Keratinocyte (primary cell): ENCODE measurements around the gene KLHL35. TPM values are rescaled to one million over a fixed set of nuclear protein-coding genes. Genes with fewer than 3 reads are reported as not detected.

ENCODE experiments used
- DNase-seq: peaks from one replicate; pipeline ENCODE4 v3.0.0-alpha.2; 2011; ENCODE audit warnings: low read depth, missing footprints, low spot score
- FAIRE-seq: peaks from 2 replicates; lab custom pipeline; 2011; peaks lifted over from hg19 to GRCh38; lab: Jason Lieb, UNC
- H2AFZ ChIP-seq: 2 replicates; pipeline ENCODE4 v1.6.0; 2012; ENCODE audit warnings: low read length, control low read depth, inconsistent platforms; ENCODE audit not compliant: control insufficient read depth
- H3K27ac ChIP-seq: 2 replicates; pipeline ENCODE4 v1.5.1; 2011; ENCODE audit warnings: low read length; ENCODE audit not compliant: control insufficient read depth, insufficient read depth
- H3K27me3 ChIP-seq: 3 replicates; pipeline ENCODE4 v1.6.0; 2011; ENCODE audit warnings: low read length; ENCODE audit not compliant: control insufficient read depth, insufficient read depth; ENCODE audit errors: extremely low read depth
- H3K36me3 ChIP-seq, 2 experiments: 2 replicates in 1 of 2; 3 replicates in 1 of 2; pipeline ENCODE4 v1.5.1; 2011; ENCODE audit warnings: low read length in 2 of 2, mild to moderate bottlenecking in 1 of 2; ENCODE audit not compliant: control insufficient read depth in 2 of 2, insufficient read depth in 2 of 2; ENCODE audit errors: extremely low read depth in 1 of 2
- H3K4me1 ChIP-seq: 3 replicates; pipeline ENCODE4 v1.5.1; 2011; ENCODE audit warnings: low read length; ENCODE audit not compliant: control insufficient read depth, insufficient read depth; ENCODE audit errors: extremely low read depth
- H3K4me2 ChIP-seq: 3 replicates; pipeline ENCODE4 v1.6.0; 2011; ENCODE audit warnings: low read depth, low read length; ENCODE audit not compliant: control insufficient read depth, insufficient read depth; ENCODE audit errors: extremely low read depth
- H3K4me3 ChIP-seq, 3 experiments: fragments of 200-600 bp in 1 of 3; sonication (generic) in 1 of 3; 2 replicates in 2 of 3; 3 replicates in 1 of 3; pipeline ENCODE4 v1.5.1; 2011 to 2016; ENCODE audit warnings: low read length in 3 of 3, mild to moderate bottlenecking in 3 of 3, control low read depth in 2 of 3, inconsistent platforms in 1 of 3, low read depth in 1 of 3, mixed read lengths in 1 of 3, mixed run types in 1 of 3, moderate library complexity in 1 of 3; ENCODE audit not compliant: control insufficient read depth in 2 of 3, insufficient read depth in 2 of 3; ENCODE audit errors: extremely low read depth in 1 of 3
- H3K79me2 ChIP-seq: 2 replicates; pipeline ENCODE4 v1.6.0; 2012; ENCODE audit warnings: low read length; ENCODE audit not compliant: control insufficient read depth, insufficient read depth
- H3K9ac ChIP-seq: 3 replicates; pipeline ENCODE4 v1.6.0; 2011; ENCODE audit warnings: low read length; ENCODE audit not compliant: control insufficient read depth, insufficient read depth; ENCODE audit errors: extremely low read depth
- H3K9me1 ChIP-seq: 3 replicates; pipeline ENCODE4 v1.6.0; 2011; ENCODE audit warnings: low read length; ENCODE audit not compliant: control insufficient read depth, insufficient read depth; ENCODE audit errors: extremely low read depth
- H3K9me3 ChIP-seq: 2 replicates; pipeline ENCODE4 v1.5.1; 2012; ENCODE audit warnings: low read depth, low read length; ENCODE audit not compliant: control insufficient read depth
- H4K20me1 ChIP-seq: 3 replicates; pipeline ENCODE4 v1.6.0; 2011; ENCODE audit warnings: low read length; ENCODE audit not compliant: control insufficient read depth, insufficient read depth; ENCODE audit errors: extremely low read depth
- EZH2 ChIP-seq: IDR thresholded peaks from one replicate; pipeline ENCODE4 v1.6.1; 2012; ENCODE audit warnings: inconsistent platforms, mild to moderate bottlenecking, low read length, moderate library complexity
- dilution Hi-C: fragments of 300-500 bp; cut with MboI; formaldehyde crosslinking; loops from one replicate; pipeline ENCODE4 v1.7.0; 2020; ENCODE audit warnings: low sequenced_read_pairs; ENCODE audit not compliant: extremely low pct_ligation_motif_present
- polyA plus RNA-seq, 5 experiments: library from polyadenylated mRNA; depleted of rRNA in 3 of 5; stranded (reverse) in 3 of 5; stranded (forward) in 1 of 5; unstranded in 1 of 5; fragments of >200 nt; gene quantifications; 1 replicate in 1 of 5; 2 replicates in 3 of 5; 3 replicates in 1 of 5; pipeline versions ENCODE4 v1.2.1 to v1.2.3, GENCODE V29; 2011 to 2012; ENCODE audit warnings: missing spikeins in 2 of 5, low read depth in 1 of 5, low replicate concordance in 1 of 5
- TF ChIP-seq, protein P1 (sequence below), 3 experiments: IDR thresholded peaks in 1 of 3; conservative IDR thresholded peaks in 1 of 3; optimal IDR thresholded peaks in 1 of 3; 2 replicates in 2 of 3; 3 replicates in 1 of 3; pipeline versions ENCODE3 to v1.5.1; 2011; ENCODE audit warnings: low read length in 3 of 3, mild to moderate bottlenecking in 3 of 3, moderate library complexity in 2 of 3, control low read depth in 1 of 3, inconsistent platforms in 1 of 3; ENCODE audit not compliant: insufficient read depth in 2 of 3; ENCODE audit errors: extremely low read depth in 1 of 3

KLHL35 gene
- polyA plus RNA-seq, 1 donor (not counting 4 experiments of a cell fraction or from before 2014, with no cell fraction given) = 0.58 TPM

DNA sequence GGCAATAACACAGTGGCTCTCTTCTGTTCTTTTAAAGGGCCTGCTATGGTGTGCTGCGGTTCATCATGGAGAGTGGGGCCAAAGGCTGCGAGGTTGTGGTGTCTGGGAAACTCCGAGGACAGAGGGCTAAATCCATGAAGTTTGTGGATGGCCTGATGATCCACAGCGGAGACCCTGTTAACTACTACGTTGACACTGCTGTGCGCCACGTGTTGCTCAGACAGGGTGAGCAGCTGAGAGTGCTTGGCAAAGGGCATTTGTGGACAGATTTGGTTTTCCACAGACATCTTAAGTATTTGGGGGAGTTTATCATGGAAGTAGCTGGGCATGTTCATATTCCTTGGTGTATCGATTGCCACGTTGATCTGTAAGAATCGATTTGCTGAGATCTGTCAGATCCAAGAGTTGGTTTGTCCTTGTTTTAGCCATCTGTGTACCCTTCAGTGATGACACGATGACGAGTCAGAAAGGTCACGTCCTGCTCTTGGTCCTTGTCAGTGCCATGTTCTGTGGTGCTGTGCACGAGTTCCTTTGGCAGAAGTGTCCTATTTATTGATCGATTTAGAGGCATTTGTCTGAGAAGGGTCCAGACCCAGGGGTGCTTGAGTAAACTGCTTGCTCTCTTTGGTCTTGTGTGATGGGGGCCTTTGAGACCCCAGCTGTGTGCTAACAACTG, 28.9 kb downstream of the KLHL35 start:
- H3K27me3 ChIP-seq = no peaks in the 10 kb centered on the region
- no peak overlapping the region for H3K27ac ChIP-seq
- FAIRE-seq (no peak), DNase-seq (no peak)
- no peak overlapping the region for H3K4me2 ChIP-seq
- dilution Hi-C loops = no loop called here
- no peak overlapping the region for H2AFZ ChIP-seq
- no peak overlapping the region for H3K4me3 ChIP-seq
- peaks cover 8% of the 10 kb centered on the region for H3K9me1 ChIP-seq
- H3K79me2 ChIP-seq = peaks cover 78% of the 10 kb centered on the region
- peaks cover 27% of the 10 kb centered on the region for H3K4me1 ChIP-seq
- no peaks in the 10 kb centered on the region for H3K9me3 ChIP-seq
- H3K9ac ChIP-seq = no peak overlapping the region
- peaks cover 59% of the 10 kb centered on the region for H4K20me1 ChIP-seq
- peaks cover 51 to 70% of the 10 kb centered on the region in 2 experiments for H3K36me3 ChIP-seq
- no peak for TF ChIP-seq EZH2
- TF ChIP-seq, protein P1, sequence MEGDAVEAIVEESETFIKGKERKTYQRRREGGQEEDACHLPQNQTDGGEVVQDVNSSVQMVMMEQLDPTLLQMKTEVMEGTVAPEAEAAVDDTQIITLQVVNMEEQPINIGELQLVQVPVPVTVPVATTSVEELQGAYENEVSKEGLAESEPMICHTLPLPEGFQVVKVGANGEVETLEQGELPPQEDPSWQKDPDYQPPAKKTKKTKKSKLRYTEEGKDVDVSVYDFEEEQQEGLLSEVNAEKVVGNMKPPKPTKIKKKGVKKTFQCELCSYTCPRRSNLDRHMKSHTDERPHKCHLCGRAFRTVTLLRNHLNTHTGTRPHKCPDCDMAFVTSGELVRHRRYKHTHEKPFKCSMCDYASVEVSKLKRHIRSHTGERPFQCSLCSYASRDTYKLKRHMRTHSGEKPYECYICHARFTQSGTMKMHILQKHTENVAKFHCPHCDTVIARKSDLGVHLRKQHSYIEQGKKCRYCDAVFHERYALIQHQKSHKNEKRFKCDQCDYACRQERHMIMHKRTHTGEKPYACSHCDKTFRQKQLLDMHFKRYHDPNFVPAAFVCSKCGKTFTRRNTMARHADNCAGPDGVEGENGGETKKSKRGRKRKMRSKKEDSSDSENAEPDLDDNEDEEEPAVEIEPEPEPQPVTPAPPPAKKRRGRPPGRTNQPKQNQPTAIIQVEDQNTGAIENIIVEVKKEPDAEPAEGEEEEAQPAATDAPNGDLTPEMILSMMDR (optimal IDR thresholded peaks at IDR 0.05 in 1 of 3, IDR thresholded peaks at IDR 0.05 in 1 of 3, conservative IDR thresholded peaks at IDR 0.05 in 1 of 3; ENCODE audit: extremely low read depth in 1 of 3, insufficient read depth in 2 of 3, low read length in 3 of 3) = no peak

- Histone ChIP-seq H3K36me3 (peaks cover 51 to 61% of the 10 kb centered on the region in 2 experiments), H3K27ac (no peak overlapping the region), H3K9ac (peak overlapping the region; percentile 99), H2AFZ (no peak overlapping the region), H3K79me2 (peaks cover 75% of the 10 kb centered on the region), H3K27me3 (no peaks in the 10 kb centered on the region), H3K4me1 (peaks cover 27% of the 10 kb centered on the region), H3K4me2 (peak overlapping the region; percentile 91), H3K9me3 (no peaks in the 10 kb centered on the region), H3K9me1 (peaks cover 8% of the 10 kb centered on the region), H4K20me1 (peaks cover 56% of the 10 kb centered on the region), H3K4me3 (peak overlapping the region in 1 of 3 experiments; percentile 94)
- TF ChIP-seq, protein P1 (optimal IDR thresholded peaks at IDR 0.05 in 1 of 3, IDR thresholded peaks at IDR 0.05 in 1 of 3, conservative IDR thresholded peaks at IDR 0.05 in 1 of 3; ENCODE audit: extremely low read depth in 1 of 3, insufficient read depth in 2 of 3, low read length in 3 of 3) = no peak
- TF ChIP-seq EZH2 = no peak
- DNase-seq = no peak
- dilution Hi-C loops = no loop called here
- FAIRE-seq = no peak
Measured at GRCh38 chr11:75403037-75403436, 30.0 kb downstream of the KLHL35 start.
